Hippocampal formation (tissue), 2 donors: ENCODE results near the gene CIB1.
"Not testable (repeated sequence)": the region's sequence is repeated elsewhere in the genome, so short reads cannot be mapped to it uniquely, and the experiment has no call there.

ENCODE experiments used
- DNase-seq, 2 donors: peaks; one replicate each; lab custom pipeline; 2025; lab: John Stamatoyannopoulos, UW

The CIB1 gene

DNA sequence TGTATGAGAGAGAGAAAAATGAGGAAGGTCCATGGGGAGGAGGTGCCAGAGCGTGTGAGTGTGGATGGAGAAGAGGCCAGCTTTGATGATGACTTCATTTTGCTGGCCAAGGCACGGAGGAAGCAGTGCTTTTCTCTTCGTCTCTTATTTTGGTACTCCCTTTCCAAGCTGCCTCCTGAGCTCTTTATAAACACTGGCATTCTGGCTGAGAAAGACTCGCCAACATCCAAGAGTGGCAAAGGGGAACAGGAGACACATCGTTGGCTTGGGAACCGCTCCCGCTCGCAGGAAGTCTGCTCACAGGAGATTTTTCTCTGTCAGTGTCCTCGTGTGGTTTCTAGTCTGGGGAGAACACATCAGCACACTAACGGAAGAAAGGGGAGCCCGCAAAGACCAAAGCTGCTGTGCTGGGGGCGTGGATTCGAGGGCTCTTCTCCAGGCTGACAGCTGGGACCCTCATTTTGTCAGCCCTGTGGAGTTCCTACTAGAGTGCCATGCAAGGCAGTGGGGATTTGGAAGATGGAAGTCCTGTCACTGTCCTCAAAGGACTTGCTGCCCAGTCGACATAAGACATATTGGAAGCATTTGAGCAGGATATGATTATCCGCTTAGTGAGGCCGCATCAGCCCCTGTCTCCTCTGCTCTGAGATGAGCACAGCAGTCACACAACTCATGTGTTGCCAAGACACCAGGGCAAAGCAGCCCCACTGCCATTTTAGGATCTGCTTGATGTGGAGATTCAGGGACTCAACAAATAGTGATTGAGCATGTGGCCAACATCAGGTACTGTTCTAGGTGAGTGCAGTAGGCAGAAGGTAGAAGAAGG, 40.6 kb downstream of the CIB1 start:
- peak in 1 of 2 donors; percentile 73 for DNase-seq

DNA sequence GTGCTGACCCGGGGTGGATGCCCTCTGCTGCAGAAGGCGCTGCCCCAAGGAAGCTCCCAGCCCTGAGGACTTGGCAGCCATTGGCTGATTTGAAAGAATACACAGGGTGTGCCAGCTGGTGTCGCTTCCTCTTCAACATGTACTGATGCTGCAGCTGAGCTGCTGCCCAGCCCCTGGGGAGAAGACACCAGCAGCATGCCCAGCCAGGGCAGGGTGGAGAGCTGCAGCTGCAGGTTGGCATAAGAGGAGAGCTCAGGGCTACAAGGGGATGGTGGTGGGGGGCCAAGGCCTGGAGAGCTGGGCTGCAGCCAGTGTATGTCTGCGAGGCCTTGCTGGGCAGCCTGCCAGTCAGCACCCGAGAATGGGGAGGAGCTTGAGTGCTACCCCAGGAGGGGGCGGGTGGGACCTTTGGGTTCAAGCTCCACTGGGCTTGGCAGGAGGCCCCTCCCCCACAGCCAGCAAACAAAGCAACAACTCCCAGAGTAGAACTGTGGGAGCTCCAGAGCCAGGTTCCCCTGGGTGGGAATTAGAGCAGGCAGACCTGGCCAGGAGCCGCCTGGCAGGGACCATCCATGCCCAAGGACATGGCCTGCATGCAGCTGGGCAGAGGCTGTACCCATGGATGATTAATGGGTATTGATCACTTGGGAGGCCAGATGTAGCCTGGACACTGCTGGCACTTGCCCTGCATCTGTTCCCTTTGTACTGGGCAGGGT, 41.8 kb downstream of the CIB1 start:
- peak; percentile 77 to 92 for DNase-seq

DNA sequence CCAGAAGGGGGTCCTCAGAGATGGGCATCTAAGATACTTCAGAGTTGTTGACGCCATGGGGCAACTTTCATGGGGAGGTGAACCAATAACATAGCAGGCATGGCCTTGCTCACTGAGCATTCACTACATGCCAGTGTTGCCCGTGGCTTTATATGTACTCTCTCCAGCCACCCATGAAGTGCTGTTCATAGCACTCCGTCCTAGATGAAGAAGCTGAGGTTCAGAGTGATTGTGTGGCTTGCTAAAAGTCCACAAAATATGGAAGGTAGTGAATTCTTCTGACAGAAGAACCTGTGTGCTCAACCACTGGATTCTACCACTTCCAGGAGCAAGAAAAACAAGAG, 42.4 kb downstream of the CIB1 start:
- DNase-seq, result no peak

DNA sequence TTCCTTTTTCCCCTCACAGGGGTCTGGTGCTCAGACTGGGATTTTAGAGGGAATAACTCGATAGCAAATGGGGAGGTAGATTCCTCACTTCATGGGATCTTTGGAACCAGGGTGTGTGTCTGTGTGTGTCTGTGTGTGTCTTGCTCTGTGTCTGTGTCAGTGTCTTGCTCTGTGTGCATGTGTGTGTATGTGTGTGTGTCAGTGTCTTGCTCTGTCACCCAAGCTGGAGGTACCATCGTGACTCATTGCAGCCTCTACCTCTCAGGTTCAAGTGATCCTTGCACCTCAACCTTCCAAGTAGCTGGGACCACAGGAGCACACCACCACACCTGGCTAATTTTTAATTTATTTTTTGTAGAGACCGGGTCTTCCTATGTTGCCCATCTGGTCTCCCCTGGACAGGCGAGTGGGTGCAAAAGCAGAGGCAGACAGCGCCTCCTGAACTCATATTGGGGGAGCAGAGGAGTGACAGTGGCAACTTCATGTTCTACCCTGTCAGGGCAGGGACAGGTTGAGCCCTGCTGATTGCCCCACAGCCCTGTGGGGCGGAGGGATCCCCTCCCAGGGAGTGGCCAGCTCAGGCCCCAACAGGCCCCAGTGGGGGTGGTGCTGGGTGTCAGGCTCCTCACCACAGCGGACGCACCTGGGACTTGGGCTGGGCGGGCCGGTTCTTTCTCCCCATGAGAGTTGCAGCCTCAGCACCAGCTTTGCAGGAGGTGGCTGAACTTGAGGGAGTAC, 43.0 kb downstream of the CIB1 start:
- no peak for DNase-seq

DNA sequence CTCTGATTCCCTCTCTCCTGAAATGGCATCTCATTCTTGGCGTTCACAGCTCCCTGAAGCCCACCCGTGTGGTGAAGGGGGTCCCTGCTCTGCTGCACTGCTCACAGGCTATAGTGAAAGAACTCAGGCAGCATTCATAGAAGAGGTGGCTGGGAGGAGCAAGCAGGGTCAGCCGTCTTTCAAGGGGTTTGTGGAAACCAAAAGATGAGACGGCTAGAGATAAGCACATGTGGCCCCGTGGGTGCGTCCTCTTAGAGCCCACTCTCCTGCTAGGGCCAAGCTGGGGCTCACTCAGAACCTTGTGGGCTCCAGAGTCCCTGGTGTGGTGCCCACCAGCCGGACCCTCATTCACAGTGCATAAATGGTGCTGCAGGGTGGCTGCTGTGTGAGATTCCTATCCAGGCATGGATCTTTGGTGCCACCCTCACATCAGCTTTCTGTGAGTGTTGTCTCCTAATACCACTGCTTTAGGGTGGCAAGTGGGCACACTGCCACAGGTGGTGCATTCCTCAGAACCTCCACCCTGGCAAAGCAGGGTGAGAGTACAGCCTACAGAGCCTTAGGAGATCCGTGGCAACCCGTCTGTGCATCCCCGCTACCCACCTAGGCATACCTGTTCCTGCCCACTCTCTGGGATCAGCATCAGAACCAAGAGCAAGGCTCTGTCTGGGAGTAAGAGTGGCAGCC, 43.8 kb downstream of the CIB1 start:
- DNase-seq, result no peak

DNA sequence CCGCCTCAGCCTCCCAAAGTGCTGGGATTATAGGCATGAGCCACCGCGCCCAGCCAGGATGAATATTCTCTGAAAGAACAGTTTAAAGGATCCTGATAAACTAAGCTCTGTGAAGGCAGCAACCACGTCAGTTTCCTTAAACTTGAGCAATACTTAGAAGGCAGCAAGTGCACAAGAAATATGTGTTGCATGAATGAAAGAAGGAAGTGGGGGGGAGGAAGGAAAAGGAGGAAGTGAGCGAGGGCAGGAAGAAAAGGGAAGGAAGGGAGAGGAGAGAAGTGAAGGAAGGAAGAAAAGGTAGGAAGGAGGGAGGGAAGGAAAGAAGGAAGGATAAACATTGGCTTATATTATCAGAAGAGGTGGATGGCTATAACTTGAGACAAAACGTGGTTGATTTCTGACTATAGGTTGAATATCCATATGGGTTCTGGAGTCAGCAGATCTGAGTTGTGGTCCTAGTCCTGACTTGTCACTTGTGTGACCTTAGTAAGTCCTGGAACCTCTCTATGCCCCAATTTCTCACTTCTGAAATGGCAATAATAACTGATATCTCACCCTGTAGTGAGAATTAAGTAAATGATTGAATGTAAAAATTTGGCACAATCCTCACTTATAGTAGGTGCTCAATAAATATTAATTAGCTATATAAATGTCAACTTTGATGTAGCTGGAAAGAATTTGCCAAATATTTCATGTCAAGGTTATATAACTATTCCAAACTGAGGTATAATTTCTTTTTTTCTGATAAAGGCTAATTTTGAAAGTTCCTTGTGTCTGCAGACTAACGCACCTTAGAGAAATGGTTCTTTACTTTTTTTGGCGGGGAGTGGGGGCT, 44.6 kb downstream of the CIB1 start:
- no peak for DNase-seq

DNA sequence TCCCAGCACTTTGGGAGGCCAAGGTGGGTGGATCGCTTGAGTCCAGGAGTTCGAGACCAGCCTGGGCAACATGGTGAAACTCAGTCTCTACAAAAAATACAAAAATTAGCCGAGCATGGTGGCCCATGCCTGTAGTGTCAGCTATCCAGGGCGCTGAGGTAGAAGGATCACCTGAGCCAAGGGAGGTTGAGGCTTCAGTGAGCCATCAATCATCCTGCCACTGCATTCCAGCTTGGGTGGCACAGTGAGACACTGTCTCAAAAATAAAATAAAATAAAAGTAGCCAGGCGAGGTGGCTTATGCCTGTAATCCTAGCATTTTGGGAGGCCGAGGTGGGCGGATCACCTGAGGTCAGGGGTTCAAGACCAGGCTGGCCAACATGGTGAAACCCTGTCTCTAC, 45.7 kb downstream of the CIB1 start:
- not testable (repeated sequence) for DNase-seq

DNA sequence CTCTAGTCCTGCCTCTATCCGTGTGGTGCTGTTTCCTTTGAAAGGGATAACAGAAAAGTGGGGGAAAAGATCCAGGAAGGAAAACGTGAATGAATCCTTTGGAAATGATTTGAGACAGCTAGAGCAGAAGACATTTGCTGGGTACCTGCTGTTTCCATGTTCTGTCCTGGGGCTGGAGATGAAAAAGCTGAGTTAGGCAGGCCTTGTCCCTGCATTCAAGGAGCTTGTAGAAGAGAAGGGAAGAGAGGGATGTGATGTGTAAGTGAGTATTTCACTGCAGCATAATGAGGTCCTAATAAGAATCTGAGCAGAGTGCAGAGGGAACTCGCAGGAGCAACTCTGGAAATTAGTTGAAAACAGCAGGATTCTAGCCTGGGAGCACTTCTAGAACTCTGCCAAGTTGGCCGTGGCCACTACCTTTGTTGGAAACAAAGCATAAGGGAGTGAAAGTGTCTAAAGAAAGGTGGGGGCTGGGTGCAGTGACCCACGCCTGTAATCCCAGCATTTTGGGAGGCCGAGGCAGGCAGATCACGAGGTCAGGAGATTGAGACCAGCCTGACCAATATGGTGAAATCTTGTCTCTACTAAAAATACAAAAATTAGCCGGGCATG, 46.4 kb downstream of the CIB1 start:
- peak in 1 of 2 donors; percentile 31 for DNase-seq

DNA sequence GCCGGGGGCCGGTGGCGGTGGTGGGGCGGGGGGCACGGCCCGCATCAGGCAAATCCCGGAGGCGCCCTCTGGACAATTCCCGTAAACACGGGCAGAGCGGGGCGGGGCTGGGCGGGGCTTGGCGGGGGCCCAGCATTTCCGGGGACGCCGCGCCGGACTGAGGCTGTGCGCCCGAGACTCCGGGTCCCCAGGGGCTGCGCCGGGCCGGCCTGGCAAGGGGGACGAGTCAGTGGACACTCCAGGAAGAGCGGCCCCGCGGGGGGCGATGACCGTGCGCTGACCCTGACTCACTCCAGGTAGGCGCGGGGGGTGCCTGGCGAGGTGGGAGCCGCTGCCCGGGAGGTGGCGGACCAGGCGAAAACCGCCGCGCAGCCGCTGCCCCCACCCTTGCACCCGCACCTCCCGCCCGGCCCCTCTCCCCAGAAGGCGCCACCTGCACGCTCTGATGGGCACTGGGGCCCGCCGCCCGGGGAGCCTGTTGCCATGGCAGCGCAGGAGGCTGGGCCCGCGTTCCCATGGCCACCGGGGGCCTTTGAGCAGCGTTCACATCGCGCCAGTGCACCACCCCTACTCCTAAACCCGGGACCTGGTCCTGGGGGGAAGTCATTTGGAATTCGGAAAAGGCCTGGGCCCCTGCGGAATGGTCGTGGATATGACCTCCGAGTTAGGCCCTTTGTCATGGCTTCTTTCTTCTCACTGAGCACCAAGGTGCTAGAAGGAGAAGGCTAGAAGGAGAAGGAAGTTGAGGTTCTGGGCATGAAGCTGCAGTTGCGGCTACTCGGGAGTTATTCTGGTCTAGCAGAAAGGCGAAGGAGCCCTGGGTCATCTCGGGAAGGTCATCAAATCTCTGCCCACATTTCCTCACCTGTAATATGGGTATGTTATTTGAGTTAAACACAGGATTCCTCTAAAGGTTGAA, 48.7 kb downstream of the CIB1 start:
- DNase-seq, result peak; percentile 27 to 57

DNA sequence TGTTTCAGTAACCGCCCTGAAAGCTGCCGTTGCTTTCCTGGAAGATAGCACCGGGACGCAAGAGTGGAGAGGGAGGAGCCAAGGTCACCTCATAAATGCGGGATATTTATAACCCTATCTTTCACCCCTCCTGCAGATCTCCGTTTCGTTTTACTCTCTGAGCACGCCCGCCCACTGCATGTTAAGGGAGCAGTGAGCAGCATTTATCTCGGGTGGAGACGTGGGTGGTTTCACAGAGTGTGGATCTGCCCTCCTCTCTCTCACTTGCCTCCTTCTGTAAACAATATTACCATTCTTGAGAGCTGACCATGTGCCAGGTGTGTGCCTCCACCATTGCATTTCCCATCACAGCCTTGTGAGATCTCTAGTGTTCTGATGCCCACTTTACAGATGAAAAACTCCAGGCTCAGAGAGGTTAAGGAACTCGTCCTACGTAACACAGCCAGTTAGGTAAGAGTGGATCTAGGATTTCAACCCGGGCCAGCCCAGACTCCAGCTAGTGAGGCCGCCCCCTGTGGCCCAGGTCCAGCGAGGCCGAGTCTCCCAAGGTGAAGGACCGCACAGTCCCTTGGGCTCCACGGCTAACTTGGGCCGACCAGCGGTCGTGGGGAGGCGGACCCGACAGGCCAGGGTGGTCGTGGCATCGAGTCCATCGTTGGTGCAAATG, 49.5 kb downstream of the CIB1 start:
- DNase-seq, result peak in 1 of 2 donors; percentile 31

DNA sequence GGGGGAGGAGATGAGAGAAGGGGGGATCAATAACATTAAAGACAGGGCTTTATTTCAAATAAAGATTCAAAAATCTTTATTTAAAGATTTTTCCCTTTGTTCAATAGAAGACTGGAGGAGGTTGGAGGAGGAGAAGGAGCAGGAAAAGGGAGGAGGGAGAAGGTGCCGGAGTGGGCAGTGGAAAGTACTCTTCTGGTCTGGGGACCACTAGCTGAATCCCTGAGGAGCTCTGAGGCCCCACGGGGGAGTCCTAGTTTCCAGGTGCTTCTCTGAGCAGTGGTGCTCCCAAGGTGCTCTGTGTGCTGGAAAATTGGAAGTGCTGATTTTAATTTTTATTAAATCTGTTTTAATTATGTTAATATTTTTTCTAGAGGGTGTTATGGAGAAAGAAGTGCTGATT, 52.0 kb downstream of the CIB1 start:
- no peak for DNase-seq
